NCI-H345 treated with DMSO at 0.1 percent for 48 hours (cell line): ENCODE measurements around the gene DET1.

Source experiments
- DNase-seq: peaks from one replicate; lab custom pipeline; 2025; ENCODE audit not compliant: unreplicated experiment; lab: John Stamatoyannopoulos, UW

Gene DET1

DNA sequence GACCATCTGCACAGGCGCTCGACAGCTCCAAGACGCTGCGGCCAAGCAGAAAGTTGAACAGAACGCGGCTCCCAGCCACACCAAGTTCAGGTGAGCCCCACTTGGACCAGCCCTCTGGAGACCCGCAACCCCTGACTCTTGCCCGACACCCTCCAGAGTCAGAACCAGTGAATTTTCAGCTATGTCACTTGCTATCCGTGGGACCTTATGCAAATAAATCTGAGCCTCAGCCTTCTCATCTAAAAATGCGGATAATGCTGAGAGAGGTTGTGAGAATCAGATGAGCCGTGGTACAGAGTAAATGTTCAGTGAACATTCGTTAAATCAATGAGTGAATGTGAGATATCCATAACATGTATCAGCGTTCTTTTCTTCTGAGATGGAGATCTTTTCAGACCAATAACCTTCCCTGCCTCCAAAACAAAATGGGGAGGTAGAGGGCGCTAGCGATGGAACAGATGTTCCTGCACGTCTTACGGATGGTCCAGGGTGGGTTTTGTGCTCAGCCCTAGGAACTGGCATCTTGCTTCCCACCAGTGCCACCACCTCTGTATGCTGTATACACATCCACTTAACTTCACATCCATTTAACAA, 78.4 kb downstream of the DET1 start:
- no peak for DNase-seq

DNA sequence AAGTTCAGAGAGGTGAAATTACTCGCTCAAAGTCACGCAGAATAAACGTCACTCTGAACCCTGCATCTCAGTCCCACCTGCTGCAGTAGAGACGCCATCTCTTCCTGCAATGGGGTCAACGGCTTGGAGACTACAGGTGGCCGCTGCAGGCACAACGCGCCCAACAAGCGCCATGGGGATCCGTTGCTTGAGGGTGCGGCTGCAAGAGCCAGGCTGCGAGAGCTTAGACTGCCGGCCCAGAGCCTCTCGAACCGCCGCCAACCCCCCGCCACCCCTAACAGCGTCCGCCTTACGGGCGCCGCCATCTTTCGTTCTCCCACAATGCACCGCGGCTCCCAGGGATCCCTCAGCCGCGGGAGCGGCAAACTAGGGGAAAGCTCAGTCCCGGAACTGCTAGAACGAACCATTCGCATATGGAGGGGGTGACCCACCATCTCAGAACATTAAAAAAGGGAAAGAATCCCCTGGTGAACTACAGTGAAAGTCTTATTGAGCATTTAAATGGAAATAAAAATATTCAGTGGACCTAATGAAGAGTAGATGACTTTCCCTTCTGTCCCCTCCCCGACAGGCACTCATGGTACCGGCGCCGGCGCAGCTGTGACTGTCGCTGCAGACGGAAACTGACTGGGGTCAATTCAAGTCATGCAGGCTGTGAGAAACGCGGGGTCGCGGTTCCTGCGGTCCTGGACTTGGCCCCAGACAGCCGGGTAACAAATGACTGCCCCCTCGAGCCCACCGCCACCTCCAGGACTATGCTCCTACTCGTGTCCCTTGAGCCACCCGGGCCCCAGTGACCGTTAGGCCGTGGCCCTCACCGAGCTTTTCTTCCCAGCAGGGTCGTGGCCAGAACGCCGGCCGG, 79.2 kb downstream of the DET1 start, which contains the start of the genes MRPL46 and MRPS11:
Gene MRPL46 (minus strand): TSS at position 316 of the 862 bp plus-strand sequence. CDS start 11 bp downstream, at position 305.
Gene MRPS11 (plus strand): TSS at position 636 of the 862 bp plus-strand sequence. CDS start 10 bp downstream, at position 646.
- DNase-seq: peak; percentile 91

DNA sequence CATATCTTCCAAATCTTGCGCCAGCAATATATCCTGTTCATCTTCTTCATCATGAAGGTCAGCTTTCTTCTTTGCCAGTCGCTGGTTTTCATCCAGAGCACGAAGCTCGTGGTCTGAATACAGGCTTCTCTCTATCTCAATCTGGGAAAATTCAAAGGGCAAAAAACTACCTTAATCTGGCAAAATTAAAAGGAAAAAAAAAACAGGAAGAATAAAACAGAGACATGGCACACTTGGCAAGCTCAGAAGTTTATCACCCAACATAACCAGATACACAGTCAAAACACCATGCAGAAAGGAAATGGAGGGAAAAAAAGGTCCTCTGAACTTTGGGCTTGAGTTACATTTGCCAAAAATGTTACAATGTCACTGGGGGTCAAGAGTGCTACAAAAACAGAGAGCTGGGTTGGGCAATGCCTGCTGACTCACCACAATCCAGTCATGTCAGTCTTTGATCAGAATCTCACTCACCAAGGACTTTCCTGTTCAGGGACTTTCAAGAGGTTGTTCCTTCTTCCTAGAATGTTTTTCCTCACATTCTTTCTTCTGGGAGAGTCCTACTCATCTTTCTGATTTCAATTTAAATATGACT, 80.8 kb downstream of the DET1 start:
- no peak for DNase-seq

DNA sequence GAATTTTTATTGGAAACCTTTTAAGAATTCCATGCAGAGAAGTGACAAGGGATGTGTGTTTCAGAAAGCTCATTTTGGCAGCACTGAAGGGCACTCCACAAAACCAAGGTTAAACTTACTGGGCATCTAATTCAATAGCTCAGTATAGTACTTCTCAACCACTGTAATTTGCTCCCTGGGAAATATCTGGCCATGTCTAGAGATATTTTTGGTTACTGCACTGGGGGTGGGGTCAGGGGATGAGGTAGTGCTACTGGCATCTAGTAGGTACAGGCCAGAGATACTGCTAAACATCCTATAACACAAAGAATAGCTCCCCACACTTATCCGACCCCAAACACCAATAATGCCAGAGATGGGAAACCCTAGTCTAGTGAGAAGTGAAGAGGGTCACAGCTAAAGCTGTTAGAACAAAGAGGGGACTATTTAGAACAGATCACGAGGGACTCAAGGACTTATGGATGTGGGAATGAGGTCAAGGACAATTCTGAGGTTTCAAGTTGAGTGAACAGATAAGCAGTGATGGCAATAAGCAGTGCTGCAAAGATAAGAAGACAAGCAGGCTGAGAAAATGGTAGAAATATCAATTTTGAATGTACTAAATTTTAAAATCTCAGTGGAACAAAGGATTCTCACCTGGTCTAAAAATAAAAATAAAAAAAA, 82.5 kb downstream of the DET1 start:
- DNase-seq: no peak
